Globus pallidus (tissue), 1 donor: ENCODE measurements around the gene RBM25.
"Not testable (repeated sequence)": the region's sequence is repeated elsewhere in the genome, so short reads cannot be mapped to it uniquely, and the experiment has no call there.

Experiments
- DNase-seq: peaks from one replicate; pipeline ENCODE4 v3.0.0-alpha.2; 2015; ENCODE audit warnings: low spot score

The RBM25 gene

DNA sequence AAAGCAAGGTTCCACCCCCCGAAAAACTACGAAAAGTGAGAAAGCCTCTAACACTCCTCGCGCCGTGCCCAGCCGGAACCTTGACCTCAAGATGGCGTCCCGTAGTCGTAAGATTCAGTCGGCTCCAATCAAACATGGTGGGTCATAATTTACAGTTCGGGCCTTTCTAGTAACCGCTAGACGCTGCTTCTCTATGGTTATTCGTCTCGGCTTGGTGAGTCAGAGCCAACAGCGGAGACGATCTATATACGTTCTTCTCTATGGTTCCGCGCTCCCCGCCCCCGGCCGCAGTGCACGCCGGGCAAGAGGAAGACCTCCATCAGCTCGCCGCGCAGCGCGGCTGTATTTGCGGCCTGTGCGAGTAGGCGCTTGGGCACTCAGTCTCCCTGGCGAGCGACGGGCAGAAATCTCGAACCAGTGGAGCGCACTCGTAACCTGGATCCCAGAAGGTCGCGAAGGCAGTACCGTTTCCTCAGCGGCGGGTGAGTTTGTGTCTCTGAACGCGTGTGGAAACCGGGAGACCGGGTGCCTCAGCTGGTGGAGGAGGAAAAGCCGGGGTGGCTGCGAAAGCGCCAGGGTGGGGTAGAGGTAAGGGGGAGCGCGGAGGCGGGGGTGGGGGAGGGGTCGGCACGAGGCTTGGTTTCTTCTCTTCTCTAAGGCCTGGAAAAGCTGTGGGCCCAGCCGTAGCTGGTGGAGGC, at the start of gene RBM25:
RBM25 (plus strand) TSS at position 311 of the 698 bp plus-strand sequence. CDS start 13,108 bp downstream, outside the sequence.
- DNase-seq, result peak; percentile 99

DNA sequence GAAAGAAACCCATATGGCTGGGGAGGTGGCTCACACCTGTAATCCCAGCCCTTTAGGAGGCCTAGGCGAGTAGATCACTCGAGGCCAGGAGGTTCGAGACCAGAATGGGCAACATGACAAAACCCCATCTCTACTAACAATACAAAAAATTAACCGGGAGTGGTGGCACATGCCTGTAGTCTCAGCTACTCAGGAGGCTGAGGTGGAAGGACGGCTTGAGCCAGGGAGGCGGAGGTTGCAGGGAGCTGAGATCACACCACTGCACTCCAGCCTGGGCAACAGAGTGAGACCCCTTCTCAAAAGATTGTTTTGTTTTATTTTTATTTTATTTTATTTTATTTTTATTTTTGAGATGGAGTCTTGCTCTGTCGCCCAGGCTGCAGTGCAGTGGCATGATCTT, 47.1 kb upstream of the RBM25 start:
- DNase-seq, result not testable (repeated sequence)

DNA sequence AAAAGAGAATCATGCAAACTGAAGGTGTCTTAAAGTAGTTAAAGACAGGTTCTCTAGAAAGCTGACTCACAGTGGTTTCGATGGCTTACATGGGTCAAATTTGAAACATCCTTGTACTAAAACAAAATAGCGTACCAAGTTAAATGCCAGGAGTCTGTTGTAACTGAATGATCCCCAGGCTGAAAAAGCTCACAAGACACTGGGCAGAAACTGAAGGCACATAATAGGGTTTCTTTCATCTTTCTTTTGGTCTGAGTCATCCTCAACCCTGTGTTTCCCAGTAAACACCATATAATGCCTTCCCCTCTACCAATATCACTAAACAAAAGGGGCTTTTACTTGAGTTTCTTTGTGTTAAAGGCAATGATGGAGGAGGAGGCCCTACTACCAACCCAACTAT, 44.2 kb upstream of the RBM25 start:
- DNase-seq, result no peak

DNA sequence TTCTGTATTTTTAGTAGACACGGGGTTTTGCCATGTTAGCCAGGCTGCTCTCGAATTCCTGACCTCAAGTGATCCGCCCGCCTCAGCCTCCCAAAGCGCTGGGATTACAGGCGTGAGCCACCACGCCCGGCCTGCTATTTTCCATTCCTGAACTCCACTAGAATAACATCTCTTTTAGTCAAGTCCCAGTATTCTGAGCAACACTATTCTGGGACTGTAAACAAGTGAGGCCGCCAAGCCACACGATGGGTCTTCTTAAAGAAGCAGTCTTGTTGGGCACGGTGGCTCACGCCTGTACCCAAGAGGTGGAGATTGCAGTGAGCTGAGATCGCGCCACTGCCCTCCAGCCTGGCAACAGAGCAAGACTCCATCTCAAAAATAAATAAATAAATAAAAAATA, 42.8 kb upstream of the RBM25 start:
- not testable (repeated sequence) for DNase-seq

DNA sequence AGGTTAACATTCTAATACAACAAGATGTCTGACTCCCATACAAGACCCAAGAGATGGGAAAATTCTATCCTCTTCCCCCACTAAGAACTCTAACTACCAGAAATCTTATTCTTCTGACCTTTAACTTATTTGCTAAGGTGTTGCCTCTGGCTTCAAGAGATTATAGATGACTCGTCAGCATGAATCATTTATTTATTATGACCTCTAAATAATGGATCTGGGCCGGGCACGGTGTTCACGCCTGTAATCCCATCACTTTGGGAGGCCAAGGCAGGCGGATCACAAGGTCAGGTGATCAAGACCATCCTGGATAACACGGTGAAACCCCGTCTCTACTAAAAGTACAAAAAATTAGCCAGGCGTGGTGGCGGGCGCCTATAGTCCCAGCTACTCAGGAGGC, 42.3 kb upstream of the RBM25 start:
- DNase-seq, result not testable (repeated sequence)

DNA sequence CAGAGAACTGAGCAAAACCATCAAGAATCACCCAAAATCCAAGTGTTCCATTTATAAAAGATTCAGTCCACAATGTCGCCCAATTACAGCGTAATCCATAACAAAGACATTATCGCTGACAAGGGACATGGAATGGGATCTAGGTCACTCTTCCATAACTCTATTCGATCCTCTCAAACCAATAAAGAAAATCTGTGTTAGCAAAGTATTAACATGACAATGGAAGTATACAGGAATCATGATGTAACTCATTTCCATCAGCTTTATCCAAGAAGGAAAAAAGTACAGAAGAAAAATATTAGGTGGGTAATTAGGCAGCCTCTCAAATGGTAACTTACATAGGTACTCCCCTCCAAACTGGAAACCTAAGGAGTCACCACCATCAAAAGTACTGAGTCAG, 36.3 kb upstream of the RBM25 start:
- DNase-seq, result no peak

DNA sequence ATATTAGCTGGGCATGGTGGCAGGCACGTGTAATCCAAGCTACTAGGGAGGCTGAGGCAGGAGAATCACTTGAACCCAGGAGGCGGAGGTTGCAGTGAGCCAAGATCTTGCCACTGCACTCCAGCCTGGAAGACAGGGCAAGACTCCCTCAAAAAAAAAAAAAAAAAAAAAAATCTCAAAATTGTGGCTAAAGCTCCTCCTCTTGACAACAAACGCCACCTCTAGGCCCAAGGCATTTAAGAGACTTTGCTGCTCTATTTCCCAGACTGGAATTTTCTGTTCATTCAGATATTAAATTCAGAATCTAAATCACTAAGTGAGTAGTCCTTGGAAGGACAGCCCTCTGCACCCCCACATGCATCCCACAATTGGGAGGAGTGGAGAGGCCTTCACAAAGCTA, 32.8 kb upstream of the RBM25 start:
- DNase-seq, result no peak

DNA sequence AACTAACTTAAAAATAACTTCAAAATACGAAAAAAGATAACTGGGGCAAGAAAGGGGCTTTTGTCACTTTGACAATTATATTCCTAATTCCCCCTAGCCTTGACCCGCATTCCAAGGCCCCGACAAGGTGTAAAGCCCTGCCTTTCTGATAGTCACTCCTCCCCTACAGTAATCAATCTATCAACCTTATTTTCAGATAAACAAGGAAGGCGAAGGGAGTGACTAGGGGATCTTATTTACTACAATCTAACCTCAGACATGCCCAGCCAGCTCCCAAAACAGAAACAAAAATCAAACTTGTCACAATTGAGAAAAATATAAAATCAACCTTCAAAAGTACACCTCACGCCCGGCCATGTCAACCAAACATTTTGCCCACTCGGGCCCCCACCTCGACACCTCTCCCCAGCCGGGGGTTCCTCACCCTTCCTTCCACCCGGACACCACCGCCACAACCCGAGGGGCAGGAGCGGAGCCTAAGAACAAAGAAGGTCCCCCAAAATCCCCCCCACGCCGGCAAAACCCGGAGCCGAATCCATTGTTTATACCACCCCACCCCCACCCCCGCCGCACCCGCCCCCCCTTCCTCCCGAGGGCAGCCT, 32.0 kb upstream of the RBM25 start:
- no peak for DNase-seq

DNA sequence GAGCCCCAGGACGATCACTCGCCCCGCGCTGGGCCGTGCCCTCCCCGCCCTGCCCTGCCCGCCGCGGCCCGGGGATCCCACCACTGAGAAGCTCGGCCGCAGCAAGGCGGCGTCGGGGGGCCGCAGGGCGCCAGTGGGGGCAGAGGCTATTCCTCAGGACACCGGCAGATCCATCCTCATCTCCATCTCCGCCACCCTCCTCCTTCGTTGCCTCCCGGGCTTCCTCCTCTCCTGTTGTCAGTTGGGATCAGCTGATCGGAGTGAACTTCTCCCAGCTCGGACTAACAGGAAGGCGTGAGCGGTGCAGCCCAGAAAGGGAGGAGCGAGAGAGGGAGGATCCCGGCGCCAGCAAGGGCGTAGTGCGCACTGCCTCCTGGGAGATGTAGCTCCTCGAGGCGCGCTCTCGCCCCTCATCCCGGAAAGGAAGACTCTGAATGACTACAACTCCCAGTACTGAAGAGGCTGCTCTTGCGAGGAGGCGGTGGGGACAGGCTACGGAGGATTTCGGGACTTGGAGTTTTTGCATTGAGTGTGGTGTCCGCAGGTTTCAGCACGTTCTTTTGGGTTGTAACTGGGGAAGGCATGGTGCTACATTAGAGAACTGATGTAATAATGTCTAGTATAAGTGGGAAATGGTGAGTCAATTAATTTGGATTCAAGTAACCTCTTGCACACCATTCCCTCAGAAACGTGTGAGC, 31.3 kb upstream of the RBM25 start, which contains the start of gene ZFYVE1:
ZFYVE1 (minus strand) TSS at position 262 of the 698 bp plus-strand sequence. CDS start 2,598 bp downstream, outside the sequence.
- peak; percentile 100 for DNase-seq

DNA sequence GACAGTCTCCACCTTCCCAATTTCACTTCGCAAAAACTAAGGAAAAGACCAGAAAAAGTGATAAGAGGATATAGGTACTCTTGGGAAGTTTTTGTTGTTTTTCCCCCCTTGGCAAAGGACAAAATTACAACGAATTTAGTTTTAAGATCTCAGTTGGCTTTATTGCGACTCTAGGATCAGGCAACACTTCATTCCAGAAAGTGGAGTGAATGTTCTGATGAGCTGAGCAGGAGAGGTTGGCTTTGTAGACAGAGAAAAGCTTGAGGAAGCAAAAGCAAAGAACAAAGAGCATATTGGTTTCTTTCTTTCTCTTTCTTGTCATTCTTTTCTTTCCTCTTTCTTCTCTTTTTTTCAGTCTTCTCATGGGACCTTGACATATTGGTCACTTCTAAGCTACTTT, 30.8 kb upstream of the RBM25 start:
- no peak for DNase-seq

DNA sequence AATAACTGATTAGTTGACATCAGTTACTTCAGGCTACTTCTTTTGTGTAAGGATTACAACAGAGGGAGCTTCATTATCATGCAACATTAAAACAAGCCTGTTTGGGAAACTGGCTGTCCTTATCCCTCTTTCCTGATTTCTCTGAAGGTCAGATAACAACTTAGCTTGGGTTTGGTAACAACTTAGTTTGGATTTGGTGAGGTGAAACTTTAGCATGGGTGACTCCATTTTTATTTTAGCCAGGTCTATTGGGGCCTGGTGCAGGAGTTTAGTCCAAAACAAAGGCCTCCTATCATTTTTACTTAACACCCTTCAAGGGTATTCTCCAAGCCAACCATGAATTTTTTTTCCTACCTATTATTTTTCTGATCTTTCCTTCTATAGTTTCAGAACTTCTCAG, 30.4 kb upstream of the RBM25 start:
- DNase-seq, result no peak

DNA sequence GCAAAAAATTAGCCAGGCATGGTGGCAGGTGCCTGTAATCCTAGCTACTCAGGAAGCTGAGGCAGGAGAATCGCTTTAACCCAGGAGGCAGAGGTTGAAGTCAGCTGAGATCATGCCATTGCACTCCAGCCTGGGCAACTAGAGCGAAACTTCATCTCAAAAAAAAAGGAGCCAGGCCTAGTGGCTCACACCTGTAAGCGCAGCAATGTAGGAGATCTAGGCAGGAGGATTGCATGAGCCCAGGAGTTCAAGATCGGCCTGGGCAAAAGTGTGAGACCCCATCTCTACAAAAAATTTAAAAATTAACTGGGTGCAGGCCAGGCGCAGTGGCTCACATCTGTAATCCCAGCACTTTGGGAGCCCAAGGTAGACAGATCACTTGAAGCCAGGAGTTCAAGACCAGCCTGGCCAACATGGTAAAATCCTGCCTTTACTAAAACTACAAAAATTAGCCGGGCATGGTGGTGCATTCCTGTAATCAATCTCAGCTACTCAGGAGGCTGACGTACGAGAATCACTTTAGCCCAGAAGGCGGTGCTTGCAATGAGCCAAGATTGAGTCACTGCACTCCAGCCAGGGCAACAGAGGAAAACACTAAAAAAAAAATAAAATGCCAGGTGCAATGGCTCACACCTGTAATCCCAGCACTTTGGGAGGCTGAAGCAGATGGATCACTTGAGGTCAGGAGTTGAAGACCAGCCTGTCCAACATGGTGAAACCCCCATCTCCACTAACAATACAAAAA, 21.5 kb upstream of the RBM25 start:
- DNase-seq, result not testable (repeated sequence)

DNA sequence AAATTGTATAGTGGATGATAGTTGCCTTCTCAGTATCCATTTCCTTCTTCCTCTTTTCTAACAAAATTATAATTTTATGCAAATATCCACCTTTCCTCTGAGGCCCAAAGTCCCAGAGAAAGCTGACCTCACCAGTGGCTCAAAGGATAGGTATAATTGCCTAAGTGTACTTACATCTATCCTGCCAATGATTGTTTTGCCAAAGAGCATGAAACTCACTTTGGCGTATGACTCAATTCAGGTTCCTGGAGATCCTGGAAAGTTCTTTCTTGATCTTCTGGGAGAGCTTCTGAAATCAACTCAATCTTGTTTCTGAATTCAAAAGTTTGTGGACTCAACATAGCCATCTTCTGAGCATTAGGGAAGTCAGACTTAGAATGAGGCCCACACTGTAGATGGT, 10.5 kb upstream of the RBM25 start:
- no peak for DNase-seq

DNA sequence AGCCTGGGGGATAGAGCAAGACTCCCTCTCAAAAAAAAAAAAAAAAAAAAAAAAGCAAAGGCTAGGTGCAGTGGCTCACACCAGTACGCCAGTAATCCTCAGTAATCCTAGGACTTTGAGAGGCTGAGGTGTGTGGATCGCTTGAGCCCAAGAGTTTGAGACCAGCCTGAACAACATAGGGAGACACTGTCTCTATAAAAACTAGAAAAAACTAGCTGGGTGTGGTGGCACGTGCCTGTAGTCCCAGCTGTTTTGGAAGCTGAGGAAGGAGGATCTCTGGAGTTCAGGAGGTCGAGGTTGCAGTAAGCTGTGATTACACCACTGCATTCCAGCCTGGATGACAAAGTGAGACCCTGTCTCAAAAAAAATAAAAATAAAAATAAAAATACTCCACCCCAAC, 8.9 kb upstream of the RBM25 start:
- no peak for DNase-seq

DNA sequence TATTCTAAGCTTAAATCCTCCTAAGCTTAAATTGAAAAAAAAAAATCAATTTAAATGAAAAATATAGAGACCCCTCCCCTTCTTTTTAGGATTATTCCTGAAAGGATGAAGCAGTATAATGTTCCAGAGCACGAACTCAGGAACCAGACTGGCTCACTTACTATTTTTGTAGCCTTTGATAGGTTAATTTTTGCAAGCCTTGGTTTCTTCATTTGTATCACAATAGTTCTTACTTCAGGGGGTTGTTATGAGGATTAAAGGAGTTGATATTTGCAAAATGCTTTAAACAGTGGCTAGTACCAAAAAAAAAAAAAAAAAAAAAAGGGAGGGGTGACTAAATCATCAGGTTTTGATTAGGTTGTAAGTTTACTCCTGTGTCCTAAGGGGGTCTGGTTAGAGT, 3.1 kb upstream of the RBM25 start:
- DNase-seq, result no peak

DNA sequence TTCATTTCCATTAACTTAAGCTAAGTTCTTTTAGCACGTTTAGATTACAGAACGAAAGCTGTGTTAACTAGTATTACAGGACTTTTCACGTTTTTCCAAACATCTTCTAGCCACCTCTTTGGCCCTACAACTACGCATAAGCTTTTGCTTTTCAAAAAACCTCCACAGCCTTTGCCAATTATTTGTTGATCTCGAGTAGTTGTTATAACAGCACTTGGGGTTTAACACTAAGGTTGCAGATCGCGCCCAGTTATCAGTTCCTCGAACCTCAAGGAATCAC, 450 bp upstream of the RBM25 start:
- no peak for DNase-seq

DNA sequence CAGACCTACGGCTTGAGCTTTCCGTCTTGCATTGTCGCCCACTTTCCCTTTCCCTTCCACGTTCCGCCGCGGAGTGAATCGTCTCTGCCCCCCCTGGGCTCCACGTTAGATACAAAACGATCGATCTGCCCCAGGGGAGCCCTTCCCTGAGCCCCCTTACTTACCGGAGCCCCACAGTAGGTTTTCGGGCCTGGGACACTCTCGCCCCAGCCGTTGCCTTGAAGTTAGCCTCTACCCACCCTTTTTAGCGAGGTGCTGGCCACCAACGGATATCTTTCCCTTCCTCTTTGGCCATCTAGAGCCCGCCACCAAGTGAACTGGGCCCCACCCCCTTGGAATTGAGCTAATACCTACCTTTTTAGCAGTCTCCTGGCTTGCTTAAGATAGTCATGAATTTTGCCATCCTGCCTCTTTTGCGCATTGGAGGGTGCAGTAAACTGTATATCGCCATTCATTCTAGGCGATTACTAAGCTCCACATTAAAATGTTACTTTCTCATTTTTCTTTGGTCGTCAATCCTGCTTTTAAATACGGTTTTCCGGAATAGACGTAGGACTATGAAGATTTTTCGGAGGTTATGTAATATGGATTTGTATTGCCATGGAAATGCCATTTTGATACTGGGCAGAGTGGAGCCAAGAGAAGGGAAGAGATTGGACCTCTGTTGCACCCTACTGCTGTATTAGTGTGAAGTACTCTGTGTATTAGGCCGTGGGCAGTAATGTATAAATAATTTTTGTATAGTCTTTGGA, 764 bp downstream of the RBM25 start:
- no peak for DNase-seq

DNA sequence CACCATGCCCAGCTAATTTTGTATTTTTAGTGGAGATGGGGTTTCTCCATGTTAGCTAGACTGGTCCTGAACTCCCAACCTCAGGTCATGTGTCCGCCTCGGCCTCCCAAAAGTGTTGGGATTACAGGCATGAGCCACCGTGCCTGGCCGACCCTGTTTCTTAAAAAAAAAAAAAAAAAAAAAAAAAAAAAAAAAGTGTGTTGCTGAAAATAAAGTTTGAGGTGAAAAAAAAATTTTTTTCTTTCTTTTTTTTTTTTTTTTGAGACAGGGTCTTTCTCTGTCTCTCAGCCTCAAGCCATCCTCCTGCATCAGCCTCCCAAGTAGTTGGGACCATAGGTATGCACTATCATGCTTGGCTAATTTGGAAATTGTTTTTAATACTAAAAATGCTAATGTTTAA, 11.3 kb downstream of the RBM25 start:
- no peak for DNase-seq

DNA sequence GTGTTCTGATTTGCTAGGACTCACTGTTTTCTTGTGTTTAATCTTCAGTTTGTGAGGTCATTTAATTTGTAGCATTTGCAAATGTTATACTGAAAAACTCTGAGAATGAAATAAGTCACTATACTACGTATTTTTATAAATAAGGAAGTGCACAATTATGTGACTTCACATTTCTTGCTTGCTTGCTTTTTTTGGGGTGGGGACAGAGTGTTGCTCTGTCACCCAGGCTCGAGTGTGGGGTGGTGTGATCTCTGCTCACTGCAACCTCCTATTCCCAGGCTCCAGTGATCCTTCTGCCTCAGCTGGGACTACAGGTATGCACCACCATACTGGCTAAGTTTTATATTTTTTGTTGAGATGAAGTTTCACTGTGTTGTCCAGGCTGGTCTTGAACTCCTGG, 32.7 kb downstream of the RBM25 start:
- no peak for DNase-seq

DNA sequence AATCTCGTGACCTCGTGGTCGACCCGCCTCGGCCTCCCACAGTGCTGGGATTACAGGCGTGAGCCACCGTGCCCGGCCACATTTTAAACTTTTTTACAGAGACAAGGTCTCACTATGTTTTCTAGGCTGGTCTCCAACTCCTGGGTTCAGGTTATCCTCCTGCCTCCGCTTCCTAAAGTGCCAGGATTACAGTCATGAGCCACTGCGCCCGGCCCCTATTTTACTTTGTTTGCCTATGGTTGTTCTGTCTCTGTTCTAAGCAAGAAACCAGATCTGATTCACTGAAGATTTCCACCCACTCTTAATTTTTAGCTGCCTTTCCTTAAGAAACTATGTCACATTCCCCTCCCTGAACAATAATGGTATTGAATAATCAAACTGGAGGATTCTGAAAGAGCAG, 39.1 kb downstream of the RBM25 start:
- DNase-seq, result no peak

DNA sequence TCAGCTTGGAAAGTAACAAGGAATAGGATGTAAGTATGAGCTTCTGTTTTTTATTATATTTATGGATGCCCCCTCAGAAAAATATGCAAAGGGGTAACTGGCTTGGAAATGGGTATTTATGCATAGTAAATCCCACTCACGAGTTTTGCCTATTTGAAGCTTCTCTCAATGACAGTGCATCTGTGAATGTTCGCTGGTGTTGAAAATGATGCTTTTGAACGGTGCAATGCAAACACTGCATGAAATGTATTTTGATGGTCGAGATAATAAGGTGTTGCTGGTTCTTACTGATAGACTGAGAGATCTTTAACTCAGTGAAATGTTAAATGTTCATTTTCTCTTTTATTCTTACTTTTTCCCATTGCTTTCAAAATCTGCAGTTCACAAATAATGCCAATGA, 42.0 kb downstream of the RBM25 start:
- DNase-seq, result no peak
